ENCODE data around the gene ARHGAP8.
"Not testable (repeated sequence)": the region's sequence is repeated elsewhere in the genome, so short reads cannot be mapped to it uniquely, and the experiment has no call there.

Gene ARHGAP8

GRCh38 chr22:44894321-44894720 is 141.9 kb downstream of the ARHGAP8 start:
- no peak for TF ChIP-seq CTCF (conservative IDR thresholded peaks at IDR 0.05; ENCODE audit: low read depth, low read length)
- H3K4me3 ChIP-seq (ENCODE audit: low read length), result no peak overlapping the region
- no peak for DNase-seq (ENCODE audit: low read depth)

DNA sequence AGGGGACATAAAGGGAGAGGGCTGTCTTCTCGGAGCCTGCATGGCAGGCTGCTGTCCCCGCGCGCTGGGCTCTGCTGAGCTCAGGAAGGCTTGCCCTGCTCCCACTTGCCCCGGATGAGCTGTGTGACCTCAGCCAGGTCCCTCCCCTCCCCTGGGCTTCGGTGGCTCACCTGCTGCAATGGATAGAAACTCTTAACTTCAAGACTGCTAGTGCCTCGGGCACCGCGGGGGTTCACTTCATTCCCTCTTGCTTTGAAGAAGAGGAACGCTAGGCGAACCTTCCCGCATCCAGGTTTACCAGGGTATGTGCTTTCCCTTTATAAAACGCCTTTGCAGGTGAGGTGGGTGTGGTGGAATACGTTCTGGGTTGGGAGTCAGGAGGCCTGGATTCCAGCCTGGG is 142.4 kb downstream of the ARHGAP8 start:
- H3K4me3 ChIP-seq (ENCODE audit: low read length), result no peak overlapping the region
- no peak for TF ChIP-seq CTCF (conservative IDR thresholded peaks at IDR 0.05; ENCODE audit: low read depth, low read length)
- no peak for DNase-seq (ENCODE audit: low read depth)

DNA sequence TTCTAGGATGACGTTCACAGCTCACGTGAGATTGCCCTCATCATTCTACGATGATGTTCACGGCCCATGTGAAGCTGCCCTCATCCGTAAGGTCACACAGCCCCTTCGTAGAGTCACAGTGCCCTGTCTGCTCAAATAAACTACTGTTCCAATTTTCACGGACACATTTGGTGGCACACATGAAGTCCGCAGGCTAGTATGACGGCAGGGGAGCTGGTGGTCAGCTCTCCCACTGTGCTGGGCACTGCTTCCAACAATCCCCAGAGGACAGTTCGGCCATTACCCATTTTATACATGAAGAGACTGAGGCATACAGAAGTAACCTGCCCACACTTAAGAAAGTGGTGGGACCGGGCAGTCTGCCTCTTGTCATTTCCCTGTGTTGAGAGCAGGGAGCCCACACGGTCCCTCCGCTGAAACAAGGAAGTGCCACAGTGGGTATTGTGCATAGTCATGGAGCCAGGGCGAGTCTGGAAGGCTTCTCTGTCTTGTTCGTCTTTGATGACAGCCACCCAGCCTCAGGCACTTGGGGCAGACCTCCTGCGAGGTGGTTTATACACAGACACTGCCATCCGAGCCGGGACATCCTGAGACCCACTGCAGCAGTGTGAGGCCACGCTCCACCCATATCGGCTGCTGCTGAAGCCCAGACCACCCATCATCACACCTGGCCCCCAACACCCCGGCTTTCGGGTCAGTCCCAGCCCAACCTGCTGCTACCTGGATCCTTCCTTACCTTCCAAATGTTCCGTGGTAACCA is 143.1 kb downstream of the ARHGAP8 start:
- DNase-seq (ENCODE audit: low read depth), result no peak
- H3K4me3 ChIP-seq (ENCODE audit: low read length), result no peak overlapping the region
- no peak for TF ChIP-seq CTCF (conservative IDR thresholded peaks at IDR 0.05; ENCODE audit: low read depth, low read length)

GRCh38 chr22:44898236-44898635 is 145.9 kb downstream of the ARHGAP8 start:
- no peak for TF ChIP-seq CTCF (conservative IDR thresholded peaks at IDR 0.05; ENCODE audit: low read depth, low read length)
- H3K4me3 ChIP-seq (ENCODE audit: low read length), result no peak overlapping the region
- no peak for DNase-seq (ENCODE audit: low read depth)

DNA sequence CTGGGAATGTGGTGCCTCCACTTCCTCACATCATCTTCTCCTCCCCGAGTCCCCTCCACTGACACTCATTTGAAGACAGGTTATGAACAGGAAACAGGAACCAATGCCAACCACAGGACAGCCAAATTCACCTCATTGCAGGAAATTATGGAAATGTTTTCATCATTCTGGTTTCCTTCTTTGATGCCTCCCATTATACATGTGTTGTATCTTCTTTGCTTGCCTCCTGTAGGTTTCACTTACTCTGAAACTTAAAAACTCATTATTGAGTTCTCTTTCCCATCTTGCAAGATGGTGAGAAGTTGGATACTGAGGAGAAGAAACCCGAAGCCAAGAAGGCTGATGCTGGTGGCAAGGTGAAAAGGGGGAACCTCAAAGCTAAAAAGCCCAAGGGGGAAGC is 148.9 kb downstream of the ARHGAP8 start:
- no peak for DNase-seq (ENCODE audit: low read depth)
- no peak for TF ChIP-seq CTCF (conservative IDR thresholded peaks at IDR 0.05; ENCODE audit: low read depth, low read length)
- H3K4me3 ChIP-seq (ENCODE audit: low read length), result no peak overlapping the region

GRCh38 chr22:44903164-44903563 is 150.8 kb downstream of the ARHGAP8 start:
- not testable (repeated sequence) for DNase-seq (ENCODE audit: low read depth); H3K4me3 ChIP-seq (ENCODE audit: low read length)

GRCh38 chr22:44904492-44905152 is 152.2 kb downstream of the ARHGAP8 start:
- DNase-seq (ENCODE audit: low read depth), result not testable (repeated sequence)

DNA sequence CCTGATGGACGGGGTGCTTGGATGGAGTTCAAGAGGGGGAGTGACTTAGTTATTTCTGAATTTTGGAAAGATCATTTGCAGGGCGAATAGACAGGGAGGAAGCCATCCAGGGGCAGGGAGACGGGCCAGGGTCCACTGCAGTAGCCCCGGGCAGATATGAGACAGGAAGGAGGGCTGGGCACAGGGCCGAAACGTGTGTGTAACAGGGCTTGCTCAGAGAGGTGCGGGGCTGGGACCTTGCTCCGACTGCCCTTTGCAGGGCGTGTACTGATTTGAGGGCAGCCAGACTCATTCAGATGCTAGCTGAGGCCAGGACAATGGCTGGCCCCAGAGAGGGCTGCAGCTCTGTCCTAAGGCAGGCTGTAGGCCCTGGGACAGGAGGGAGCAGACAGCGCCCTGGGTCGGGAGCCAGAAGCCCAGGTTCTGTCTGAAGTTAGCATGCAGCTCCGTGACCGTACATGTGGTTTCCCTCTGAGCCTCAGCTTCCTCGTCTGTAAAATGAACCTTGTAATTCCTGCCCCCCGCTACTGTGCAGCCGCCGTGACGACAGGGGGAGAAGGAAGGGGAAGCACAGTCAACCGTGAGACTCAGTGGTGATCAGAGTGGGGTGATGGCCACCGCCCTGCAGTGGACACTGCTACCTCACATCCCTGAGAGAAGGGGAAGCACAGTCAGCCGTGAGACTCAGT is 154.0 kb downstream of the ARHGAP8 start:
- TF ChIP-seq CTCF (conservative IDR thresholded peaks at IDR 0.05; ENCODE audit: low read depth, low read length), result no peak
- H3K4me3 ChIP-seq (ENCODE audit: low read length), result no peak overlapping the region
- no peak for DNase-seq (ENCODE audit: low read depth)

More at GRCh38 chr22:44904492-44905152, 152.2 kb downstream of the ARHGAP8 start:
- not testable (repeated sequence) for H3K4me3 ChIP-seq (ENCODE audit: low read length)
